ENCODE measurements around the gene HEPH.
"Not testable (repeated sequence)": the region's sequence is repeated elsewhere in the genome, so short reads cannot be mapped to it uniquely, and the experiment has no call there.

HEPH gene

DNA sequence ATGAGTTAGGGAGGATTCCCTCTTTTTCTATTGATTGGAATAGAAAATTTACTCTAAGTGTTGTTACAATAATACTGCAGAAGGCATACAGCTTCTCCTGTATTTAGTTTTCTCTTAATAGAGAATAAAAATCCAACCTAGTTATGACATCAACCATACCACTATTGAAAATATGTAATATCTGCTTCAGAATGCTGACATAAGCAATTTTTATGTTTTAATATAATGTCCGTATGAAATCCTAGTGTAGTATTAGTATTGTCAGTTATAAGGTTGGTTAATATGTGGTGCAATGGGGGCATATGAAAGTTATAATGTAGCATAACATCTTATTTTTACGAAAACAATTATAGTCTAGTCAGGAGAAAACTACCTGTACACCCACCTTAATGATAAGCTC lies 68.2 kb downstream of the HEPH start:
- no peak for DNase-seq (ENCODE audit: low read depth)

DNA sequence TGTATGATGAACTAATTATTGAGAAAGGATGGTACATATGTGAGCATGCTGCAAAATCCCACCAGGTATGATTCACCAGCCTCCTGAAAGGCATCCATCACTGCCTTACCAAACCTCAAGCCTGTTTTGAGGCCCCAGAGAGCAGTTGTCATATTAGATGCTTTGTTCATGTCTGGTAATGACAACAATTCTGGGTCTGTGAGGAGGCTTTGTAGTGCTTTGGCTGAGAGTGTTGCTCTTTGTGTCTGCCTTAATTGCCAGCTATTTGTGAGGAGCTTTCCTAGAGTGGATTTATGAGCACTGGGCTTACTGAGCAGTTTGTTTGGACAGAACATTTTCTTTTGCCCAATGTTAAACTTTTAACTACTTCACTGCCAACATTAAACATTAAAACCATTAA lies 69.2 kb downstream of the HEPH start:
- no peak for DNase-seq (ENCODE audit: low read depth)

DNA sequence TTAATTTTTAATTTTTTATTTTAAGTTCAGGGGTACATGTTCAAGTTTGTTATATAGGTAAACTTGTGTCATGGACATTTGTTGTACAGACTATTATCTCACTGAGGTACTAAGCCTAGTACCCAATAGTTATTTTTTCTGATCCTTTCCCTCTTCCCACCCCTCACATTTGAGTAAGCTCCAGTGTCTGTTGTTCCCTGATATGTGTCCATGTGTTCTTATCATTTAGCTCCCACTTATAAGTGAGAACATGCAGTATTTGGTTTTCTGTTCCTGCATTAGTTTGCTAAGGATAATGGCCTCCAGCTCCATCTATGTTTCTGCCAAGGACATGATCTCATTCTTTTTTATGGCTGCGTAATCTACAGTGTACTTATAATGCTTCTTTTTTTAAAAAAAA lies 69.9 kb downstream of the HEPH start:
- not testable (repeated sequence) for DNase-seq (ENCODE audit: low read depth)

DNA sequence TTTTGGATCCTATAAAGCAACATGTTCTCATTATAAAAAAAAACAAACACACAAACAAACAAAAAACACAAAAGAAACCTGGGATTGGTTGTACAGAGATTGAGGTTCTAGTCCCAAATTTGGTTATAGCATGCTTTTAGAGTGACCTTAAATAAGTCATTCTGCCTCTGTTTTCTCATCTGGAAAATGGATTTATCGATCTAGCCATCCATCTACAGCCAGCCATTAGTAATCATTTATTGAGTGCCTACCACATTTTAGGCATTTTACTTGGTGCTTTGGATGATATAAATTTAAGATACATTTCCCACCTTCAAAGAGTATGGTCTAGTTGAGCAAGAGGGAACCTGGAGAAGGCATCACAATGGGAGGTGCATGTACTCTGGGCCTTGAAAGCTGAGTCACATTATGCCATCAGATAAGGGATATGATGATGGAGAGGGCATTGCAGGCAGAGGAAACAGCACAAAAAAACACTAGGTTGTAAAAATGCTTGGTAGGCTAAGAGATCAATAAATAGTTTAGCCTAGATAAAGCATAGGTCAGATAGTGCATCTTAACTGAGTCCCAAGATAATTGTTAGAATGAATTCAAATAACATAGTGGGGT lies 91.4 kb downstream of the HEPH start:
- DNase-seq (ENCODE audit: low read depth), result no peak

DNA sequence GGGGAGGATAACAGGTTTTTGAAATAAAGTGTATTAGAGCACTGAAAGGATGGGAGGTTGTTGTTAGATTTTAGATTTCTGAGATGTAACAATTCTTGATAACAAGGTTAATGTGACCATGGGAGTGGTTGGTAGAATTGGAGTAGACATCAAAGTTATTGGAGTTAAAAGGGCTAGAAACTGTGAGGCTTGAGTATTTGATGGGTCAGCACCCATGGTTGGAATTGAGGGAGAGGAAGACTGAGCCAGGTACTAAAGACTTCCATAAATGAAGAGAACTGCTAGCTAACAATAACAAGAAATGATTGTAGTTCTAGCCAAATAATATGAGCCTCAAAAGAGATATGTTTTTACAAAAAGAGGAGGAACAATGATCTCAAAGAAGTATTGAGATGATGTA lies 98.8 kb downstream of the HEPH start:
- no peak for DNase-seq (ENCODE audit: low read depth)
